GM12878 (cell line): Measurements from ENCODE around the gene CBARP. TPM values are rescaled to one million over a fixed set of nuclear protein-coding genes. Genes with fewer than 3 reads are reported as not detected.

Experiments used
- CHD4 ChIP-seq: fragments of 200-600 bp; sonication (generic); IDR thresholded peaks from 2 replicates; pipeline ENCODE4 v1.6.1; 2016; ENCODE audit warnings: mild to moderate bottlenecking
- CREM ChIP-seq: IDR thresholded peaks from 2 replicates; pipeline ENCODE4 v1.6.1; 2014; ENCODE audit warnings: antibody characterized with exemption, low read depth
- EGR1 ChIP-seq, 2 experiments: IDR thresholded peaks; 1 replicate in 1 of 2; 2 replicates in 1 of 2; pipeline ENCODE4 v1.6.1; 2011 to 2012; ENCODE audit warnings: low read depth in 2 of 2, low read length in 2 of 2, borderline replicate concordance in 1 of 2, mild to moderate bottlenecking in 1 of 2, moderate library complexity in 1 of 2
- HDGF ChIP-seq: fragments of 450-650 bp; IDR thresholded peaks from 2 replicates; pipeline ENCODE4 v1.6.1; 2016; ENCODE audit warnings: antibody characterized with exemption
- KDM1A ChIP-seq: fragments of 200-600 bp; sonication (generic); IDR thresholded peaks from 2 replicates; pipeline ENCODE4 v1.6.1; 2016; ENCODE audit warnings: borderline replicate concordance
- MEF2B ChIP-seq: fragments of 450-650 bp; IDR thresholded peaks from 2 replicates; pipeline ENCODE4 v1.6.1; 2018; ENCODE audit warnings: mild to moderate bottlenecking, moderate library complexity; ENCODE audit not compliant: partially characterized antibody, poor library complexity, severe bottlenecking
- PAX5 ChIP-seq: IDR thresholded peaks from 2 replicates; pipeline ENCODE4 v1.6.1; 2011; ENCODE audit warnings: low read depth, low read length, borderline replicate concordance
- POLR2A ChIP-seq: IDR thresholded peaks from 2 replicates; pipeline ENCODE4 v1.6.1; 2011; ENCODE audit warnings: low read depth, mild to moderate bottlenecking, low read length
- RBBP5 ChIP-seq: fragments of 200-600 bp; sonication (generic); conservative IDR thresholded peaks from 2 replicates; pipeline ENCODE4 v1.6.1; 2016
- SMARCA5 ChIP-seq: fragments of 450-650 bp; IDR thresholded peaks from 2 replicates; pipeline ENCODE4 v1.6.1; 2017; ENCODE audit warnings: mild to moderate bottlenecking
- TCF3 ChIP-seq: IDR thresholded peaks from 2 replicates; pipeline ENCODE4 v1.6.1; 2012; ENCODE audit warnings: low read depth, mild to moderate bottlenecking, low read length, borderline replicate concordance; ENCODE audit not compliant: insufficient read depth
- ZNF217 ChIP-seq: fragments of 450-650 bp; IDR thresholded peaks from 2 replicates; pipeline ENCODE4 v1.6.1; 2017; ENCODE audit warnings: antibody characterized with exemption, mild to moderate bottlenecking
- polyA plus RNA-seq, 11 experiments: library from polyadenylated mRNA; depleted of rRNA in 4 of 11; unstranded in 6 of 11; stranded (reverse) in 5 of 11; fragments of >200 nt; fragmentation: Nextera tagmentation in 4 of 11; fragmentation: Illumina TruSeq in 1 of 11; extraction: Ambion mirVana in 4 of 11; extraction: Trizol in 1 of 11; gene quantifications; 1 replicate in 1 of 11; 2 replicates in 10 of 11; pipeline versions ENCODE4 v1.2.1 to v1.2.3, GENCODE V29; 2011 to 2016; ENCODE audit warnings: inconsistent platforms in 2 of 11, missing spikeins in 2 of 11, low read depth in 1 of 11
- total RNA-seq, 4 experiments: library from RNA; depleted of rRNA in 3 of 4; stranded (reverse); fragments of >200 nt in 3 of 4; fragmentation: Illumina TruSeq in 1 of 4; extraction: Trizol in 1 of 4; gene quantifications; 2 replicates each; pipeline versions ENCODE4 v1.2.1 to v1.2.3, GENCODE V29; 2013 to 2021
- TF ChIP-seq, protein P1 (sequence below): fragments of 450-650 bp; conservative IDR thresholded peaks from 2 replicates; pipeline ENCODE4 v1.6.1; 2017; ENCODE audit warnings: mild to moderate bottlenecking, moderate library complexity
- TF ChIP-seq, protein P2 (sequence below): IDR thresholded peaks from 2 replicates; pipeline ENCODE4 v1.6.1; 2011; ENCODE audit warnings: borderline replicate concordance, low read depth, mild to moderate bottlenecking, moderate library complexity, low read length; ENCODE audit not compliant: insufficient read depth, poor library complexity, severe bottlenecking
- TF ChIP-seq, protein P3 (sequence below): fragments of 450-650 bp; IDR thresholded peaks from 2 replicates; pipeline ENCODE4 v1.6.1; 2017; ENCODE audit warnings: antibody characterized with exemption, mild to moderate bottlenecking, moderate library complexity
- TF ChIP-seq, protein P4 (sequence below): fragments of 450-650 bp; IDR thresholded peaks from 2 replicates; pipeline ENCODE4 v1.6.1; 2017; ENCODE audit warnings: mild to moderate bottlenecking, moderate library complexity

The CBARP gene
- total and polyA plus RNA-seq, 10 of the 15 experiments (the other 5 are each of a cell fraction or from before 2014, with no cell fraction given): 0.04 to 0.59 (median 0.18) TPM; not detected in 3

DNA sequence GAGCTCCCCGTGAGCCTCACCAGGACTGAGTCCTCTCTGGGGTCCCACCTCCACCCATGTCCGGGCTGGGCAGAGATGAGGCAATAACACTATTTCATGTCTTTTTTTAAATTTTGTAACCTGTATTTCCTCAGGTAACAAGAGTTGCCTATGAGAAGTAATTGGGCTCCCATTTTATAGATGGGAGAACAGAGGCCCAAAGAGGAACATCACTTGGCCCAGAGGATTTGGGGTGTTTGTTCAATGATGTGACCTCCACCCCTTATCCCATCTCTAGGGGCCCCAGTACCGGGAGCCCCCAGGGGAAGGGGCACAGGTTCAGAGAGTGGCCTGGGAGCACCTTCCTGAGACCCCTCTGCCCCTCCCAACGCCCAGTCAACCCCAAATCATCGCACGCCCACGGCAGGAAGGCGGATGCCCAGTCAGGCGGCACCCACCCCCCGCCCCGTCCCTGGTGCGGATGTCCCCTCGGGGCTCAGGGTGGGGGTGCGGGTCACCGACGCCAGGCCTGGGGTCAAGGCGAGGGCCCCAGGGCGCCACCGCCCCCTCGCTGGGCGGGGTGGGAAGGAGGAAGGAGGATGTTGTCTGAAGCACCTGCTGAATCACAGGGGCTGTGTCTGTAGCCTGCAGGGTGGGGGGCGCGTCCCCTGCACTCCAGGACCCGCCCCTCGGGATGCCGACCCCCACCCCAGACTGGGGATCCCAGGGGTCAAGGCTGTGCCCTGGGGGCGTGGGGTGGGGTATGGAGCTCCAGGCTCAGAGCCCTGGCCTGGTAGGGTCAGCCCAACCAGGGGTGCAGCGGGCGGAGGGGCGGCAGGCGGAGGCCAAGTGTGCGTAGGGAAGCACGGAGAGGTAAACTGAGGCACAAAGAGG is 22.3 kb upstream of the CBARP start (continued):
- TF ChIP-seq, protein P1, sequence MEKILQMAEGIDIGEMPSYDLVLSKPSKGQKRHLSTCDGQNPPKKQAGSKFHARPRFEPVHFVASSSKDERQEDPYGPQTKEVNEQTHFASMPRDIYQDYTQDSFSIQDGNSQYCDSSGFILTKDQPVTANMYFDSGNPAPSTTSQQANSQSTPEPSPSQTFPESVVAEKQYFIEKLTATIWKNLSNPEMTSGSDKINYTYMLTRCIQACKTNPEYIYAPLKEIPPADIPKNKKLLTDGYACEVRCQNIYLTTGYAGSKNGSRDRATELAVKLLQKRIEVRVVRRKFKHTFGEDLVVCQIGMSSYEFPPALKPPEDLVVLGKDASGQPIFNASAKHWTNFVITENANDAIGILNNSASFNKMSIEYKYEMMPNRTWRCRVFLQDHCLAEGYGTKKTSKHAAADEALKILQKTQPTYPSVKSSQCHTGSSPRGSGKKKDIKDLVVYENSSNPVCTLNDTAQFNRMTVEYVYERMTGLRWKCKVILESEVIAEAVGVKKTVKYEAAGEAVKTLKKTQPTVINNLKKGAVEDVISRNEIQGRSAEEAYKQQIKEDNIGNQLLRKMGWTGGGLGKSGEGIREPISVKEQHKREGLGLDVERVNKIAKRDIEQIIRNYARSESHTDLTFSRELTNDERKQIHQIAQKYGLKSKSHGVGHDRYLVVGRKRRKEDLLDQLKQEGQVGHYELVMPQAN: peak; percentile 37; the same call in 1 of the 2 replicates
- TF ChIP-seq EGR1 (IDR thresholded peaks at IDR 0.05; ENCODE audit: borderline replicate concordance in 1 of 2, low read depth in 2 of 2, low read length in 2 of 2) (peak in 1 of 2 experiments; percentile 73; a peak in 1 of 3 replicates), RBBP5 (no peak), CREM (no peak), SMARCA5 (peak; percentile 40), POLR2A (peak; percentile 20; the same call in 1 of the 2 replicates), PAX5 (peak; percentile 73; the same call in 1 of the 2 replicates), ZNF217 (peak; percentile 77), MEF2B (peak; percentile 64), HDGF (0 out of 2 replicates have a peak, but pooled peaks have one; percentile 47), CHD4 (no peak), KDM1A (no peak), TCF3 (no peak)
- TF ChIP-seq, protein P2, sequence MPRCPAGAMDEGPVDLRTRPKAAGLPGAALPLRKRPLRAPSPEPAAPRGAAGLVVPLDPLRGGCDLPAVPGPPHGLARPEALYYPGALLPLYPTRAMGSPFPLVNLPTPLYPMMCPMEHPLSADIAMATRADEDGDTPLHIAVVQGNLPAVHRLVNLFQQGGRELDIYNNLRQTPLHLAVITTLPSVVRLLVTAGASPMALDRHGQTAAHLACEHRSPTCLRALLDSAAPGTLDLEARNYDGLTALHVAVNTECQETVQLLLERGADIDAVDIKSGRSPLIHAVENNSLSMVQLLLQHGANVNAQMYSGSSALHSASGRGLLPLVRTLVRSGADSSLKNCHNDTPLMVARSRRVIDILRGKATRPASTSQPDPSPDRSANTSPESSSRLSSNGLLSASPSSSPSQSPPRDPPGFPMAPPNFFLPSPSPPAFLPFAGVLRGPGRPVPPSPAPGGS: peak; percentile 44
- TF ChIP-seq, protein P3, sequence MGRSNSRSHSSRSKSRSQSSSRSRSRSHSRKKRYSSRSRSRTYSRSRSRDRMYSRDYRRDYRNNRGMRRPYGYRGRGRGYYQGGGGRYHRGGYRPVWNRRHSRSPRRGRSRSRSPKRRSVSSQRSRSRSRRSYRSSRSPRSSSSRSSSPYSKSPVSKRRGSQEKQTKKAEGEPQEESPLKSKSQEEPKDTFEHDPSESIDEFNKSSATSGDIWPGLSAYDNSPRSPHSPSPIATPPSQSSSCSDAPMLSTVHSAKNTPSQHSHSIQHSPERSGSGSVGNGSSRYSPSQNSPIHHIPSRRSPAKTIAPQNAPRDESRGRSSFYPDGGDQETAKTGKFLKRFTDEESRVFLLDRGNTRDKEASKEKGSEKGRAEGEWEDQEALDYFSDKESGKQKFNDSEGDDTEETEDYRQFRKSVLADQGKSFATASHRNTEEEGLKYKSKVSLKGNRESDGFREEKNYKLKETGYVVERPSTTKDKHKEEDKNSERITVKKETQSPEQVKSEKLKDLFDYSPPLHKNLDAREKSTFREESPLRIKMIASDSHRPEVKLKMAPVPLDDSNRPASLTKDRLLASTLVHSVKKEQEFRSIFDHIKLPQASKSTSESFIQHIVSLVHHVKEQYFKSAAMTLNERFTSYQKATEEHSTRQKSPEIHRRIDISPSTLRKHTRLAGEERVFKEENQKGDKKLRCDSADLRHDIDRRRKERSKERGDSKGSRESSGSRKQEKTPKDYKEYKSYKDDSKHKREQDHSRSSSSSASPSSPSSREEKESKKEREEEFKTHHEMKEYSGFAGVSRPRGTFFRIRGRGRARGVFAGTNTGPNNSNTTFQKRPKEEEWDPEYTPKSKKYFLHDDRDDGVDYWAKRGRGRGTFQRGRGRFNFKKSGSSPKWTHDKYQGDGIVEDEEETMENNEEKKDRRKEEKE: no peak
- TF ChIP-seq, protein P4, sequence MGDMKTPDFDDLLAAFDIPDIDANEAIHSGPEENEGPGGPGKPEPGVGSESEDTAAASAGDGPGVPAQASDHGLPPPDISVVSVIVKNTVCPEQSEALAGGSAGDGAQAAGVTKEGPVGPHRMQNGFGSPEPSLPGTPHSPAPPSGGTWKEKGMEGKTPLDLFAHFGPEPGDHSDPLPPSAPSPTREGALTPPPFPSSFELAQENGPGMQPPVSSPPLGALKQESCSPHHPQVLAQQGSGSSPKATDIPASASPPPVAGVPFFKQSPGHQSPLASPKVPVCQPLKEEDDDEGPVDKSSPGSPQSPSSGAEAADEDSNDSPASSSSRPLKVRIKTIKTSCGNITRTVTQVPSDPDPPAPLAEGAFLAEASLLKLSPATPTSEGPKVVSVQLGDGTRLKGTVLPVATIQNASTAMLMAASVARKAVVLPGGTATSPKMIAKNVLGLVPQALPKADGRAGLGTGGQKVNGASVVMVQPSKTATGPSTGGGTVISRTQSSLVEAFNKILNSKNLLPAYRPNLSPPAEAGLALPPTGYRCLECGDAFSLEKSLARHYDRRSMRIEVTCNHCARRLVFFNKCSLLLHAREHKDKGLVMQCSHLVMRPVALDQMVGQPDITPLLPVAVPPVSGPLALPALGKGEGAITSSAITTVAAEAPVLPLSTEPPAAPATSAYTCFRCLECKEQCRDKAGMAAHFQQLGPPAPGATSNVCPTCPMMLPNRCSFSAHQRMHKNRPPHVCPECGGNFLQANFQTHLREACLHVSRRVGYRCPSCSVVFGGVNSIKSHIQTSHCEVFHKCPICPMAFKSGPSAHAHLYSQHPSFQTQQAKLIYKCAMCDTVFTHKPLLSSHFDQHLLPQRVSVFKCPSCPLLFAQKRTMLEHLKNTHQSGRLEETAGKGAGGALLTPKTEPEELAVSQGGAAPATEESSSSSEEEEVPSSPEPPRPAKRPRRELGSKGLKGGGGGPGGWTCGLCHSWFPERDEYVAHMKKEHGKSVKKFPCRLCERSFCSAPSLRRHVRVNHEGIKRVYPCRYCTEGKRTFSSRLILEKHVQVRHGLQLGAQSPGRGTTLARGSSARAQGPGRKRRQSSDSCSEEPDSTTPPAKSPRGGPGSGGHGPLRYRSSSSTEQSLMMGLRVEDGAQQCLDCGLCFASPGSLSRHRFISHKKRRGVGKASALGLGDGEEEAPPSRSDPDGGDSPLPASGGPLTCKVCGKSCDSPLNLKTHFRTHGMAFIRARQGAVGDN: peak; percentile 31; the same call in 1 of the 2 replicates
